ENCODE measurements around the gene TACC2.

The TACC2 gene

DNA sequence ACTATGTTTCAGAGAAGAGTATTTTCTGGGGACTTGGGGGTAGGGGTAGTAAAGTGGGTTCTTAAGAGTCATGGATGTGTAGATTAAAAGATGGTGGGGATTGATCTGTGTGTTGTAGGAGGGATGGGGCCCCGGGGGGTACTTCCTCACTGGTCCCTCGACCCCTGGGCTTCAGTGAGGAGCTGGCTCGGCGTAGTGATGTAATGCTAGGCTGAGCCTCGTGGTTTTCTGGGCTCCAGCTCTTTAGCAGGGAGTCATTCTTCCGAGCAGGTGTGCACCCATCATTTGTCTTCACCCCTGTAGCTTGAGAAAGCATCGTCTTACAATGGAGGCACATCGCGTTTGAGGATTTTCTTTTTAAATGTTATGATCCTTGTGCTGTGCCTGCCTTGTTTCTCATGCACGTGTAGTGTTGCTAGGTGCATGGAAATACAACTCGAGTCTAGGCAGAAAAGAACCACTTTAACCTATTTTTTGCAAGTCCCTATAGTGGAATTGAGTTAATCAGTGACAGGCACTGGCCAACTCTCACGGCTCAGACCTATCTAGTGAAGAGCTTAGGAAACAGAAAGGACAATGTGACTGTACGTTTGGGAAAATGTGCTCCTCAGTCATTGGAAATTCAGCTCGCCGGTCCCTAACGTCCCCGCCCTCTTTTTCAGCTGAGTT lies 176.0 kb downstream of the TACC2 start:
- Histone ChIP-seq H3K9me3 (ENCODE audit: control insufficient read depth, low read length) (no peaks in the 10 kb centered on the region), H3K4me3 (ENCODE audit: low read length) (no peak overlapping the region), H3K4me1 (ENCODE audit: control insufficient read depth, insufficient read depth, low read length) (peaks cover 33% of the 10 kb centered on the region), H3K9ac (ENCODE audit: low read length) (no peak overlapping the region), H3K36me3 (ENCODE audit: control insufficient read depth, insufficient read depth, low read length) (no peaks in the 10 kb centered on the region), H3K27me3 (ENCODE audit: control insufficient read depth, insufficient read depth, low read length) (no peaks in the 10 kb centered on the region)

DNA sequence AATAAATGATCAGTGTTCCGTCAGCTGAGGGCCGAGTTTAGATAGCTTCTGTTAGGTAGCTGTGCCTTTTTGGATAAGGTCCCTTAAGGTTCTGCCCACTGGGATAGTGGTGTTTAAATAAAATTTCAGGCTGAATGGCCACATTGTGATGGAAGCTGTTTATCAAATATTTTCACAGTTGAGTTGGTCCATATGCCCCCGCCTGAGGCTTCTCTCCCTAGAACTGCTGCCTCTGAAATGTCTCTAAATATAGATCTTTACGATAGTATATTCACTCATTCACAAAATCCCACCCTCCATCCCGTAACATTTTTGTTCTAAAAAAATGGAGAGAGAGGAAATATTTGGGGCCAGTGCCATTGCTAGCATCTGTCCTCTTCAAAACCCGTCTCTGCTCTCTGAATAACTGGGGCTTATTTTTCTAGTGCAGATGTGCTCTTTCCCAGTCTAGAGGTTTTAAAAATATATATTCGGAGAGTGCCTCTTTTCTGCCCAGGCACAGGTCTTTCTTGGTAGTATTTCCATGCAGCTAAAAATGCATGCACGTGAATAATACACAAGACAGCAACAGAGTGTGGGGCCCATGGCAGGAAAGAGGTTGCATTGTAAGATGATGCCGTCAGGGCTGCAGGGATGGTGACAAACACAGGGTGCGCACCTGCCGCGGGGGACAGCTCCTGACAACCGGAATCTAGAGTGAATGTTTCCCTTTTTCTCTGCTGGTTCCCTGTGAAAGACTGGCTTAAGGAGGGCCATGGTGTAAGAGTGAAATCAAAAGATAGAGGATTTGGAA lies 176.7 kb downstream of the TACC2 start:
- H3K27me3 ChIP-seq (ENCODE audit: control insufficient read depth, insufficient read depth, low read length), result no peaks in the 10 kb centered on the region
- H3K9me3 ChIP-seq (ENCODE audit: control insufficient read depth, low read length), result no peaks in the 10 kb centered on the region
- no peak overlapping the region for H3K9ac ChIP-seq (ENCODE audit: low read length)
- H3K4me3 ChIP-seq (ENCODE audit: low read length), result no peak overlapping the region
- H3K4me1 ChIP-seq (ENCODE audit: control insufficient read depth, insufficient read depth, low read length), result peaks cover 33% of the 10 kb centered on the region
- no peaks in the 10 kb centered on the region for H3K36me3 ChIP-seq (ENCODE audit: control insufficient read depth, insufficient read depth, low read length)

DNA sequence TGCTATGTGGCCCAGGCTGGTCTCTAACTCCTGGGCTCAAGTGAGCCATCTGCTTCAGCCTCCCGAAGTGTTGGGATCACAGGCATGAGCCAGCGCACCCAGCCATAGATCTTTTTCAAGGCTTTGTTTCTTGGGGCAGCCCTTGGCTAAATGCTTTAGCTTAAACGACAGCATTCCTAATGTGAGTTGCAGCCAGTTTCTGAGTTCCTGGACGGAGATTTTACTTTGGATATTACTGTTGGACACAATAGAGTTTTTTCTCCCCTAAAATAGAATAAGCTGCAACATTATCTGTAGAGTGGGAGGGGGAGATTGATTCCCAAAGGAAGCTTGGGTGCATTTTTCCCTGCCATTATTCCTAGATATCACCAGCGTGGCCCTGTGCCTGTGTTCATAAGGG lies 179.1 kb downstream of the TACC2 start:
- Histone ChIP-seq H3K9me3 (ENCODE audit: control insufficient read depth, low read length) (no peaks in the 10 kb centered on the region), H3K4me3 (ENCODE audit: low read length) (no peak overlapping the region), H3K9ac (ENCODE audit: low read length) (no peak overlapping the region), H3K27me3 (ENCODE audit: control insufficient read depth, insufficient read depth, low read length) (no peaks in the 10 kb centered on the region), H3K4me1 (ENCODE audit: control insufficient read depth, insufficient read depth, low read length) (peaks cover 24% of the 10 kb centered on the region), H3K36me3 (ENCODE audit: control insufficient read depth, insufficient read depth, low read length) (no peaks in the 10 kb centered on the region)

DNA sequence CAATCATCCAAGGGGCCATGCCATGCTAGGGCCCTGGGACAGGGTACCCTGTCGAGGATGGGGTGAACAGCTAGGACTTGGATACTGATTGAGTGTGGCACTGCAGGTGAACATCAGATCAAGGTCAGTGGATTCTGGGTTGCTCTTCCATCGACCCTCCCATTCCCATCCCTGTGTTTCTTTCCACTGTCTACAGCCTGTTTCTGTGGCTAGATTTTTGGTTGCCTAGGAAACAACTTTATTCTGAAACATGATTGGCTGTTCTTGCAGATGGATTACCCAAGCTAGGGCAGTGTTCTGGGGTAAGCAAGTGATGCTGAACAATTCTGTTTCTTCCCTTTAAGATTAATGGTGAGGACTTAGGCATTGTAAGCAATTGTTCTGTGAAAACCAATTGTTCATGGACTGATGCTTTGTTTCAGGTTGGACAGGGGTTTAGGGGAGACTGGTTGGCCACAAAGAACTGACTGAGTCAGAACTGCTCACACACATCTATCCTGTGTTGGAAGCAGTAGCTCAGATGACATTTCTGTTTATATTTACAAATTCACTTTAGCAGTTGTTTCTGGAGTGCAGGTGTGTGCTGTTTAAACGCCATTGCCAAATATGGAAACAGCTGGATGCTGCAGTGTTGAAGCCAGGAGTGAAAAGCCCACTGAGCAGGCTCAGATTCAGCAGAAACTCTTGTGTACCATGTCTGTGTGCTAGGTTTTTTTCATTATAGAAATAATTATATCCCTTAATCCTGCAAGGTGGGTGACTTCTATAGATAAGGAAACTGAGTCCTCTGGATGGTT lies 179.8 kb downstream of the TACC2 start:
- no peak overlapping the region for H3K9ac ChIP-seq (ENCODE audit: low read length)

DNA sequence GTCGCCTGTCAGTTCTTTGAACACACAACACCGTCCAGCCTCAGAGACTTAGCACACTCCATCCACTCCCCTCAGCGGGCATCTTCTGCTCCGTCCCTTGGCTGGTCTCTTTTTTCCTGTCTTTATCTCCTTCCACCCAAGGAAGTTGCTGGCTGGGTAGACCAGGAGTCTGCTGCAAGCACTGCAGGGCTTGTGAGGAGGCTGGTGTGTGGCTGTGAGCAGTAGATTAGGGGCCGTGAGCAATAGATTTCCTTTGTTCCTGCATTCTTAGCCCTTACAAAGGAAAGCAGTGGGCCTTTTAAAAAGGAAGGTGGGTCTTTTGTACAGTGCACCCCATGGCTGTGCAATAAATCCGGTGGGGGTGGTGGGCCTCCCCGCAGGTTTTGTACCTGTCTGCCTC lies 181.8 kb downstream of the TACC2 start:
- Histone ChIP-seq H3K36me3 (ENCODE audit: control insufficient read depth, insufficient read depth, low read length) (no peaks in the 10 kb centered on the region), H3K4me3 (ENCODE audit: low read length) (no peak overlapping the region), H3K27me3 (ENCODE audit: control insufficient read depth, insufficient read depth, low read length) (no peaks in the 10 kb centered on the region), H3K9me3 (ENCODE audit: control insufficient read depth, low read length) (no peaks in the 10 kb centered on the region), H3K9ac (ENCODE audit: low read length) (no peak overlapping the region), H3K4me1 (ENCODE audit: control insufficient read depth, insufficient read depth, low read length) (peaks cover 16% of the 10 kb centered on the region)

More for the DNA sequence above, 179.8 kb downstream of the TACC2 start:
- Histone ChIP-seq H3K36me3 (ENCODE audit: control insufficient read depth, insufficient read depth, low read length) (no peaks in the 10 kb centered on the region), H3K4me3 (ENCODE audit: low read length) (no peak overlapping the region), H3K4me1 (ENCODE audit: control insufficient read depth, insufficient read depth, low read length) (peaks cover 29% of the 10 kb centered on the region), H3K9me3 (ENCODE audit: control insufficient read depth, low read length) (no peaks in the 10 kb centered on the region), H3K27me3 (ENCODE audit: control insufficient read depth, insufficient read depth, low read length) (no peaks in the 10 kb centered on the region)

DNA sequence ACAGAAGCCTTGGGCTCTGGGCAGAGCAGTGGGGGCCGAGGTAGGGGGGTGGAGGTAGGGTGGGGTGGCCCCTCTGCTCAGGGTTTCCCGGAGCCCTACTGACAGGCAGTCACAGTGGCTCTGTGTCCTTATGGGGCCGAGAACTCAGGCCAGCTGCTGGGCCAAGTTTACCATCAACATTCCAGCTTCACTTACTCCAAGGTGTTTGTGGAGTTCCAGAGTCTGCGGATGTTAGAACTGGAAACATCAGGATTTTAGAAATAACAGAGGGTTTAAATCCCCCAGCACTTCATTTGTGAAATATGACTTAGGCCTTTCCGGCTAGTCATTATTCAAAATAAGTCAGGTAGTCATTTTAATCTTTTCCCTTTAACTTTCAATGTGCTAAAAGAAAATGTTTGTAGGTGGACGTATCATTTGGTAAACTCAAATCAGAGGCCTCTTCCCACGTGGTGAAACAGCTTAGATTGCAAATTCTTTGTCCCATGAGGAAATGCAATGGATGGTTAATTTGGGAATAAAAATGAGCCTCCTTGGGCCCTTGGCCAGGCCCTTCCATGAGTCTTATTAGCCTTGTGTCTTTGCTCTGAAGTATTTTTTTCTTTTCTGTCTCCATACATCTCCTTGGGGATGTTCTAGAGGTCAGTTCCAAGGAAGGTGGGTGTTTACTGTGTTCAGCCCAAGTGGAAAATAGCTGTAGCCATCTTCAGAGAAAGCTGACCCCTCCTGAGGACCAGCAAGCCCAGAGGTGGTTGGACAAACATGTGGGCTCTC lies 182.5 kb downstream of the TACC2 start:
- Histone ChIP-seq H3K4me3 (ENCODE audit: low read length) (no peak overlapping the region), H3K9me3 (ENCODE audit: control insufficient read depth, low read length) (no peaks in the 10 kb centered on the region), H3K27me3 (ENCODE audit: control insufficient read depth, insufficient read depth, low read length) (no peaks in the 10 kb centered on the region), H3K4me1 (ENCODE audit: control insufficient read depth, insufficient read depth, low read length) (peaks cover 15% of the 10 kb centered on the region), H3K9ac (ENCODE audit: low read length) (no peak overlapping the region), H3K36me3 (ENCODE audit: control insufficient read depth, insufficient read depth, low read length) (no peaks in the 10 kb centered on the region)

DNA sequence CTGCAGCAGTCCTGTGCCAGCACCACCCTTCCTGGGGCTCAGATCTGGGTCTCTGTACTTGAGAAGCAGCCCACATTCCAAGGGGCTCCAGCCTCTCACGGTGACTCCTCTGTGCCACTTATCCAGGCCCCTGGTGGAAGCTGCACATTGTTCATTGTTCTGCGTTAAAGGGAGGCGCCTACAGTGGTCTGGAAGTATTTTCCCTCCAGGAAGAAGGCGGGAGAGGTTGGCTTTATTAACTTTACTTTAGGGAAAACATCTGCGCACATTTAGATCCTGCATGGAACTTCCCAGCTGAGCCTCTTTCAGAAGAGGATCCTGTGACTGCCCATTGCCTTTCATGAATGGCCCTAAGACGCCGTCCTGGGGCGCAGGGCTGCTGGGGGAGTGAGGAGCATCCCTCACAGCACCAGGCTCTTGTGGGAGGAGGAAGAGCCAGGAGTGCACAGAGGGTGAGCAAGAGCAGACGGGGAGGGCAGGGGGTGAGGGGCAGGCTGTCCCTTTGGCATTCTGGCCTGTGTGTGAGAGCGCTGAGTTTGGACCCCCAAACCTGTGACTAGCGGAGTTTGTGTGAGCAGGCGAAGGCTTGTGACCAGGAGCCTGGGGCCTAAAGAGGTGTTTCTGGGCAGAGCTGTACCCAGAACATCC lies 183.5 kb downstream of the TACC2 start:
- Histone ChIP-seq H3K4me1 (ENCODE audit: control insufficient read depth, insufficient read depth, low read length) (peaks cover 15% of the 10 kb centered on the region), H3K9me3 (ENCODE audit: control insufficient read depth, low read length) (no peaks in the 10 kb centered on the region), H3K4me3 (ENCODE audit: low read length) (no peak overlapping the region), H3K9ac (ENCODE audit: low read length) (no peak overlapping the region), H3K36me3 (ENCODE audit: control insufficient read depth, insufficient read depth, low read length) (no peaks in the 10 kb centered on the region), H3K27me3 (ENCODE audit: control insufficient read depth, insufficient read depth, low read length) (no peaks in the 10 kb centered on the region)

DNA sequence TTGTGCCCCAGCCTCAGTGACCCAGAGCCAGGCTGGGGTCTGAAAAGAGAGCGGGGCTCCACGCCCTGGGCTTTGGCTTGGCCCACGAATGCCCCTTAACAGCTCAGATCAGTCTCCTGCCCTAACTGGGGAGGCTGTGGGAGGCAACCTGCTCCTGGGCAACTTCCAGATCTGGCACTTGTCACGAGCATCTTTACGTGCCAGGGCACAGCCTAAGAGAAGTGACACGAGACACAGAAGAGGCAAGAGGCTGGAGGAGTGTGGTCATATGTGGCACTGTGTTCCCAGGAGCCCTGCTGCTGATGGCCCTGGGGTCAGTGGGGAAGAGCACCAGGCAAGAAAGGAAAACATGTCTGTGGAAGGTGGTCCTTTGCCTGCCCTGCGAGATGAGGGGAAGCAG lies 184.4 kb downstream of the TACC2 start:
- H3K9me3 ChIP-seq (ENCODE audit: control insufficient read depth, low read length), result no peaks in the 10 kb centered on the region
- no peaks in the 10 kb centered on the region for H3K27me3 ChIP-seq (ENCODE audit: control insufficient read depth, insufficient read depth, low read length)
- no peaks in the 10 kb centered on the region for H3K36me3 ChIP-seq (ENCODE audit: control insufficient read depth, insufficient read depth, low read length)
- H3K4me3 ChIP-seq (ENCODE audit: low read length), result no peak overlapping the region
- no peak overlapping the region for H3K9ac ChIP-seq (ENCODE audit: low read length)
- H3K4me1 ChIP-seq (ENCODE audit: control insufficient read depth, insufficient read depth, low read length), result peaks cover 15% of the 10 kb centered on the region

DNA sequence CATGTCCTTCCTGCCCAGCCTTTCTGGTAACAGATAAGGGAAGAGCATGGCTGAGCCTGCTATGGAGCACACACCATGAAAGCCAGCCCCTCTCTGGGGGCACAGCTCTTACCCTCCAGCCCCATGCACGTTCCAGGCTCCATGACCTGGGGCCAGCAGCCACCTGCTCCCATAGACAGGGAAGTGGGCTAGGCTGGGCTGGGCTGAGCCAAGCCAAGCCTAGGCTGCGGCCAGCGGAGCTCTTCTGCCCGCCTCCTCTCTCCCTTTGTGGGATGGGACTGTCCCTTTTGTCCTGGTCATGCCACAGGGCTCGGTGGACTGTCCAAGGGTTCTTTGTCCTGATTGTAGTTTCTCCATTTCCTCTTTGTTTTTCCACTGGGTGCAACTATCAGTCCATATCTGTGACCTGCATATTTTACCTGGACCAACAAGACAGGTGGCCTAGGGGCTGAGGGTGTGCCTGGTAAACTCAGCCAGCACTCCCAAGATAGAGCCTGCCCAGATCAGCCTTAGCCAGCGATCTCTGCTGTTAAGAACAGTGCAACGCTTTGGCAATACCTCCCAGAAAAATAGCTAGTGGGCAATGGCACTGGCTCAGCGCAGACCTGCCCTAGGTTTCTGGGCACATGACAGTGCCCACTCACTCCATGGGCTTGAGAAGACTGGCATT lies 184.9 kb downstream of the TACC2 start:
- peaks cover 15% of the 10 kb centered on the region for H3K4me1 ChIP-seq (ENCODE audit: control insufficient read depth, insufficient read depth, low read length)
- no peaks in the 10 kb centered on the region for H3K36me3 ChIP-seq (ENCODE audit: control insufficient read depth, insufficient read depth, low read length)
- H3K4me3 ChIP-seq (ENCODE audit: low read length), result no peak overlapping the region
- H3K9ac ChIP-seq (ENCODE audit: low read length), result no peak overlapping the region
- H3K27me3 ChIP-seq (ENCODE audit: control insufficient read depth, insufficient read depth, low read length), result no peaks in the 10 kb centered on the region
- no peaks in the 10 kb centered on the region for H3K9me3 ChIP-seq (ENCODE audit: control insufficient read depth, low read length)

DNA sequence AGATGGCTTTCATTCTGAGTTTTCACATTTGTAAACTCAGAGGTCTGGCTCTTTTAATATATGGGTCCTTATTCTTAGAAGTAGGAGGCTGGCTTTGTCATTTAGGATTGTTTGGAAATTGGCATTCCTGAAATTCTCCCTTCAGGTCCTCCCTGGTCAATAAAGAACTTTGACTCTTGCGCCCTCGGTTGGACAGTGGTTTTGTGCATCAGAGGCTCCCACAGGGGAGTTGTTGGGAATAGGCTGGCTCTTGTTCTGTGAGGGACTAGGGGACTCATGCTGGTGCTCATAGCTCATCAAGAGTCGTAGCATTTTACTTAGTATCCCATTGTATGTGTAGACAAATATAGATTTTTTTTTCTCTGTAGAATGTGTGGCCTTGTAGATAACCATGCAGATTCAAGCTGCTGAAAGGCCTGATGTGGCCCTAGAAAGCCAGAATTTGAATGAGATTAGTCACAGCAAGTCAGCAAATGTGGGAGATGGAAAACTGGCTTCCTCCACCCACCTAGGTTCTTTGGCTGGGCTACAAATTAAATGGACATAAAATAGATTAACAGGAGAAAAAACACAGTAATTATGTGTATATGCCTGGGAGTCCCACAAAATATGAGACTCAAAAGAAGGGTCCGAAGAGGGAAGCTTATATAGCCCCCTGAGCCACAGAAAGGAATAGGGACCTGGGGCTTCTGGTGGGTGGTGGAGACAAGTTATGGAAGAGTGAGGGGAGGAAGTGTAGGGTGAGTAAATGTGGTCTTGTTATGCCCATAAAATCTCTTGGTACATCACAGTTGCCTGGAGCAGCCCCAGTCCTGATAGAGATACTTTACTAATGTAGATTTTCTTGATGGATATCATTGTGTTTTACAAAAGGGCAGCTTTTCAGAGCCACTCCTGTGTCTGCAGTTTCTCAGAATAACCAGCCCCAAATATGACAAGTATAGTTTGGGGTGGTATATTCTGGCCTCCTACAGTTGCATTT lies 187.6 kb downstream of the TACC2 start:
- peaks cover 15% of the 10 kb centered on the region for H3K4me1 ChIP-seq (ENCODE audit: control insufficient read depth, insufficient read depth, low read length)
- H3K36me3 ChIP-seq (ENCODE audit: control insufficient read depth, insufficient read depth, low read length), result no peaks in the 10 kb centered on the region
- H3K9me3 ChIP-seq (ENCODE audit: control insufficient read depth, low read length), result no peaks in the 10 kb centered on the region
- no peak overlapping the region for H3K9ac ChIP-seq (ENCODE audit: low read length)
- no peak overlapping the region for H3K4me3 ChIP-seq (ENCODE audit: low read length)
- no peaks in the 10 kb centered on the region for H3K27me3 ChIP-seq (ENCODE audit: control insufficient read depth, insufficient read depth, low read length)

Data from mucosa of stomach (tissue), 1 donor.